K562 (cell line): ENCODE results near the gene ZNF549. TPM values are rescaled to one million over a fixed set of nuclear protein-coding genes. Genes with fewer than 3 reads are reported as not detected.

Experiments used
- AFF1 ChIP-seq, 2 experiments: fragments of 450-650 bp; IDR thresholded peaks; 2 replicates each; pipeline ENCODE4 v1.6.1; 2018; ENCODE audit warnings: mild to moderate bottlenecking in 2 of 2, low read depth in 1 of 2; ENCODE audit not compliant: partially characterized antibody in 2 of 2
- ARHGAP35 ChIP-seq: fragments of 450-650 bp; IDR thresholded peaks from 2 replicates; pipeline ENCODE4 v1.6.1; 2018; ENCODE audit not compliant: partially characterized antibody
- ATF1 ChIP-seq, 2 experiments: fragments of 450-650 bp in 1 of 2; IDR thresholded peaks; 2 replicates each; pipeline ENCODE4 v1.6.1; 2016; ENCODE audit warnings: missing compliant biosample characterization in 1 of 2, missing genetic modification characterization in 1 of 2
- C11orf30 ChIP-seq: fragments of 450-650 bp; IDR thresholded peaks from 2 replicates; pipeline ENCODE4 v1.6.1; 2016; ENCODE audit warnings: low read depth, mild to moderate bottlenecking
- COPS2 ChIP-seq: fragments of 450-650 bp; conservative IDR thresholded peaks from 2 replicates; pipeline ENCODE4 v1.6.1; 2016; ENCODE audit warnings: mild to moderate bottlenecking, moderate library complexity
- E2F8 ChIP-seq: fragments of 450-650 bp; IDR thresholded peaks from 2 replicates; pipeline ENCODE4 v1.7.1; 2018; ENCODE audit warnings: mild to moderate bottlenecking, low read depth; ENCODE audit not compliant: partially characterized antibody
- SNRNP70 ChIP-seq: fragments of 200-400 bp; formaldehyde crosslinking; optimal IDR thresholded peaks from 2 replicates; pipeline ENCODE3; 2017; ENCODE audit warnings: low read depth, low read length
- ZBTB1 ChIP-seq: sonication (generic); formaldehyde crosslinking; IDR thresholded peaks from 2 replicates; pipeline ENCODE4 v1.8.1; 2023; ENCODE audit warnings: missing genetic modification reagents, low read depth, mild to moderate bottlenecking, borderline replicate concordance
- ZNF197 ChIP-seq: fragments of 200-800 bp; sonication (Bioruptor generic); IDR thresholded peaks from 2 replicates; pipeline ENCODE4 v1.6.1; 2016; ENCODE audit warnings: low read depth, missing genetic modification characterization, missing compliant biosample characterization
- polyA plus RNA-seq, 8 experiments: library from polyadenylated mRNA; depleted of rRNA in 4 of 8; stranded (reverse) in 5 of 8; unstranded in 3 of 8; fragments of >200 nt; fragmentation: Nextera tagmentation in 2 of 8; fragmentation: Illumina TruSeq in 1 of 8; extraction: Ambion mirVana in 2 of 8; extraction: Trizol in 1 of 8; gene quantifications; 2 replicates each; pipeline versions ENCODE4 v1.2.1 to v1.2.3, GENCODE V29; 2011 to 2014; ENCODE audit warnings: inconsistent platforms in 1 of 8, missing spikeins in 1 of 8
- total RNA-seq, 7 experiments: library from RNA; depleted of rRNA in 6 of 7; stranded (reverse); fragments of >200 nt in 6 of 7; fragmentation: Illumina TruSeq in 2 of 7; extraction: Trizol in 2 of 7; gene quantifications; 2 replicates each; pipeline versions ENCODE4 v1.2.1 to v1.2.3, GENCODE V29; 2011 to 2021; ENCODE audit warnings: low replicate concordance in 1 of 7
- TF ChIP-seq, protein P1 (sequence below): fragments of 250-450 bp; sonication (Bioruptor Pico); IDR thresholded peaks from 2 replicates; pipeline ENCODE4 v1.8.0; 2021; ENCODE audit warnings: moderate library complexity, mild to moderate bottlenecking, inconsistent platforms
- TF ChIP-seq, protein P2 (sequence below): fragments of 450-650 bp; IDR thresholded peaks from 2 replicates; pipeline ENCODE4 v1.6.1; 2017; ENCODE audit warnings: antibody characterized with exemption, mild to moderate bottlenecking
- TF ChIP-seq, protein P3 (sequence below): sonication (generic); formaldehyde crosslinking; IDR thresholded peaks from 2 replicates; pipeline ENCODE4 v1.8.0; 2022; ENCODE audit warnings: mild to moderate bottlenecking, low read depth, missing genetic modification reagents

The ZNF549 gene
- total and polyA plus RNA-seq, 9 of the 15 experiments (the other 6 are each of a cell fraction or from before 2014, with no cell fraction given), result 0.03 to 0.68 (median 0.25) TPM

GRCh38 chr19:57599761-57600383 lies 72.7 kb downstream of the ZNF549 start, which contains the start of gene ZNF530 (continued):
- TF ChIP-seq AFF1 (IDR thresholded peaks at IDR 0.05; ENCODE audit: low read depth in 1 of 2, partially characterized antibody in 2 of 2), result peak in 1 of 2 experiments; percentile 88
- TF ChIP-seq COPS2, result no peak
- TF ChIP-seq, protein P1, sequence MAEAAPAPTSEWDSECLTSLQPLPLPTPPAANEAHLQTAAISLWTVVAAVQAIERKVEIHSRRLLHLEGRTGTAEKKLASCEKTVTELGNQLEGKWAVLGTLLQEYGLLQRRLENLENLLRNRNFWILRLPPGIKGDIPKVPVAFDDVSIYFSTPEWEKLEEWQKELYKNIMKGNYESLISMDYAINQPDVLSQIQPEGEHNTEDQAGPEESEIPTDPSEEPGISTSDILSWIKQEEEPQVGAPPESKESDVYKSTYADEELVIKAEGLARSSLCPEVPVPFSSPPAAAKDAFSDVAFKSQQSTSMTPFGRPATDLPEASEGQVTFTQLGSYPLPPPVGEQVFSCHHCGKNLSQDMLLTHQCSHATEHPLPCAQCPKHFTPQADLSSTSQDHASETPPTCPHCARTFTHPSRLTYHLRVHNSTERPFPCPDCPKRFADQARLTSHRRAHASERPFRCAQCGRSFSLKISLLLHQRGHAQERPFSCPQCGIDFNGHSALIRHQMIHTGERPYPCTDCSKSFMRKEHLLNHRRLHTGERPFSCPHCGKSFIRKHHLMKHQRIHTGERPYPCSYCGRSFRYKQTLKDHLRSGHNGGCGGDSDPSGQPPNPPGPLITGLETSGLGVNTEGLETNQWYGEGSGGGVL, result no peak
- TF ChIP-seq ATF1 (CRISPR knock-in tag; IDR thresholded peaks at IDR 0.05), result no peak
- peak; percentile 65; the same call in 1 of the 2 replicates for TF ChIP-seq ATF1 (tag; IDR thresholded peaks at IDR 0.05)
- TF ChIP-seq ZNF197 (CRISPR knock-in tag), result 0 out of 2 replicates have a peak, but pooled peaks have one; percentile 41
- no peak for TF ChIP-seq C11orf30
- TF ChIP-seq ZBTB1 (CRISPR knock-in tag), result no peak
- peak; percentile 75 for TF ChIP-seq E2F8
- TF ChIP-seq SNRNP70, result no peak
- TF ChIP-seq, protein P2, sequence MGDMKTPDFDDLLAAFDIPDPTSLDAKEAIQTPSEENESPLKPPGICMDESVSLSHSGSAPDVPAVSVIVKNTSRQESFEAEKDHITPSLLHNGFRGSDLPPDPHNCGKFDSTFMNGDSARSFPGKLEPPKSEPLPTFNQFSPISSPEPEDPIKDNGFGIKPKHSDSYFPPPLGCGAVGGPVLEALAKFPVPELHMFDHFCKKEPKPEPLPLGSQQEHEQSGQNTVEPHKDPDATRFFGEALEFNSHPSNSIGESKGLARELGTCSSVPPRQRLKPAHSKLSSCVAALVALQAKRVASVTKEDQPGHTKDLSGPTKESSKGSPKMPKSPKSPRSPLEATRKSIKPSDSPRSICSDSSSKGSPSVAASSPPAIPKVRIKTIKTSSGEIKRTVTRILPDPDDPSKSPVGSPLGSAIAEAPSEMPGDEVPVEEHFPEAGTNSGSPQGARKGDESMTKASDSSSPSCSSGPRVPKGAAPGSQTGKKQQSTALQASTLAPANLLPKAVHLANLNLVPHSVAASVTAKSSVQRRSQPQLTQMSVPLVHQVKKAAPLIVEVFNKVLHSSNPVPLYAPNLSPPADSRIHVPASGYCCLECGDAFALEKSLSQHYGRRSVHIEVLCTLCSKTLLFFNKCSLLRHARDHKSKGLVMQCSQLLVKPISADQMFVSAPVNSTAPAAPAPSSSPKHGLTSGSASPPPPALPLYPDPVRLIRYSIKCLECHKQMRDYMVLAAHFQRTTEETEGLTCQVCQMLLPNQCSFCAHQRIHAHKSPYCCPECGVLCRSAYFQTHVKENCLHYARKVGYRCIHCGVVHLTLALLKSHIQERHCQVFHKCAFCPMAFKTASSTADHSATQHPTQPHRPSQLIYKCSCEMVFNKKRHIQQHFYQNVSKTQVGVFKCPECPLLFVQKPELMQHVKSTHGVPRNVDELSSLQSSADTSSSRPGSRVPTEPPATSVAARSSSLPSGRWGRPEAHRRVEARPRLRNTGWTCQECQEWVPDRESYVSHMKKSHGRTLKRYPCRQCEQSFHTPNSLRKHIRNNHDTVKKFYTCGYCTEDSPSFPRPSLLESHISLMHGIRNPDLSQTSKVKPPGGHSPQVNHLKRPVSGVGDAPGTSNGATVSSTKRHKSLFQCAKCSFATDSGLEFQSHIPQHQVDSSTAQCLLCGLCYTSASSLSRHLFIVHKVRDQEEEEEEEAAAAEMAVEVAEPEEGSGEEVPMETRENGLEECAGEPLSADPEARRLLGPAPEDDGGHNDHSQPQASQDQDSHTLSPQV, result no peak
- TF ChIP-seq, protein P3, sequence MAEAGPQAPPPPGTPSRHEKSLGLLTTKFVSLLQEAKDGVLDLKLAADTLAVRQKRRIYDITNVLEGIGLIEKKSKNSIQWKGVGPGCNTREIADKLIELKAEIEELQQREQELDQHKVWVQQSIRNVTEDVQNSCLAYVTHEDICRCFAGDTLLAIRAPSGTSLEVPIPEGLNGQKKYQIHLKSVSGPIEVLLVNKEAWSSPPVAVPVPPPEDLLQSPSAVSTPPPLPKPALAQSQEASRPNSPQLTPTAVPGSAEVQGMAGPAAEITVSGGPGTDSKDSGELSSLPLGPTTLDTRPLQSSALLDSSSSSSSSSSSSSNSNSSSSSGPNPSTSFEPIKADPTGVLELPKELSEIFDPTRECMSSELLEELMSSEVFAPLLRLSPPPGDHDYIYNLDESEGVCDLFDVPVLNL, result no peak
- no peak for TF ChIP-seq ARHGAP35
